GM13976 (cell line): Measurements from ENCODE around the gene TMEM190.

Source experiments
- DNase-seq: peaks from one replicate; pipeline ENCODE4 v3.0.0; 2012; ENCODE audit warnings: low spot score
- in situ Hi-C: fragments of 300-500 bp; cut with MboI; formaldehyde crosslinking; loops from one replicate; pipeline ENCODE4 v1.12.0; 2022; ENCODE audit warnings: low sequenced_read_pairs, mixed read lengths, inconsistent platforms; ENCODE audit not compliant: unreplicated experiment
- TF ChIP-seq, protein P1 (sequence below): IDR thresholded peaks from 2 replicates; pipeline ENCODE4 v1.5.1; 2012; ENCODE audit warnings: borderline replicate concordance, mild to moderate bottlenecking; ENCODE audit not compliant: insufficient read depth; ENCODE audit errors: extremely low read depth, missing control alignments, control extremely low read depth

The TMEM190 gene

DNA sequence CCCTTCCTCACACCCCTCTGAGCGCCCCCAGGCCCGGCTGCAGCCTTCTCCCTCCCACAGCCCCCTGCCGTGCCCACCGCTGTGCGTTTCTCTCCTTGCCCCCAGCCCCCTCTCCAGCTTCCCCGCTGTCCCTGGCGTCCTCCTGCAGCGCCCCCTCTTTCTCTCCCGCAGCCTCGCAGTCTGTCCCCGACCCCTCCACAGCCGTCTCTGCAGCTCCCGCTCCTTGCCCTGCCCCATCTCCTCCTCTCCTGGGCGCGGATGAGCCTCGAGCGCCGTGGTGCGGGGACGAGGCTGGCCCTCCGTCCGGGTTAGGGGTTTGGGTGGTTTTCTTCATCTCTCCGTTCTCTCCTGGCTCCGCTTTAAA is 35.9 kb upstream of the TMEM190 start:
- in situ Hi-C loops: no loop called here
- TF ChIP-seq, protein P1, sequence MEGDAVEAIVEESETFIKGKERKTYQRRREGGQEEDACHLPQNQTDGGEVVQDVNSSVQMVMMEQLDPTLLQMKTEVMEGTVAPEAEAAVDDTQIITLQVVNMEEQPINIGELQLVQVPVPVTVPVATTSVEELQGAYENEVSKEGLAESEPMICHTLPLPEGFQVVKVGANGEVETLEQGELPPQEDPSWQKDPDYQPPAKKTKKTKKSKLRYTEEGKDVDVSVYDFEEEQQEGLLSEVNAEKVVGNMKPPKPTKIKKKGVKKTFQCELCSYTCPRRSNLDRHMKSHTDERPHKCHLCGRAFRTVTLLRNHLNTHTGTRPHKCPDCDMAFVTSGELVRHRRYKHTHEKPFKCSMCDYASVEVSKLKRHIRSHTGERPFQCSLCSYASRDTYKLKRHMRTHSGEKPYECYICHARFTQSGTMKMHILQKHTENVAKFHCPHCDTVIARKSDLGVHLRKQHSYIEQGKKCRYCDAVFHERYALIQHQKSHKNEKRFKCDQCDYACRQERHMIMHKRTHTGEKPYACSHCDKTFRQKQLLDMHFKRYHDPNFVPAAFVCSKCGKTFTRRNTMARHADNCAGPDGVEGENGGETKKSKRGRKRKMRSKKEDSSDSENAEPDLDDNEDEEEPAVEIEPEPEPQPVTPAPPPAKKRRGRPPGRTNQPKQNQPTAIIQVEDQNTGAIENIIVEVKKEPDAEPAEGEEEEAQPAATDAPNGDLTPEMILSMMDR: no peak

DNA sequence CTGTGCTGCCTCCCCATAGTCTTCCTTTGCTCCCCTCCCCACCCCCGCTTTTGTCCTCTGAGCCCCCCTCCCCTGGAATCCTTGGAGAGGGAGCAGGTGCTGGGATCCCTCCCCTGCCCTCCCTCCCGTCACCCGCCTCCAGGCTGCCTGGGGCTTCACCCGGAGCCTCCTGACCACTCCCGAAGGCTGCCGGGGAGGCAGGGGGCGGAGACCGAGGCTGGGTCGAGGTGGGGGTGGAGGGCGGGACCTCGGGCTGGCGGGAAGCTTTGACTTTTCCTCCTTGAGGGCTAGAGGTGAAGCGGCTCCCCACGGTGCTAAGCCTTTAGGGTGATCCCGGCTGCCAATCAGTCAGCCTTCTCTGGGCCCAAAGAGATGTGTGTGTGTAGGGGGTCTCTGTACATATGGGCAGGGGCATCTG is 35.4 kb upstream of the TMEM190 start:
- TF ChIP-seq, protein P1: no peak
- peak; percentile 94 for DNase-seq
- in situ Hi-C loops: no loop called here

More for the DNA sequence above, 35.9 kb upstream of the TMEM190 start:
- no peak for DNase-seq

DNA sequence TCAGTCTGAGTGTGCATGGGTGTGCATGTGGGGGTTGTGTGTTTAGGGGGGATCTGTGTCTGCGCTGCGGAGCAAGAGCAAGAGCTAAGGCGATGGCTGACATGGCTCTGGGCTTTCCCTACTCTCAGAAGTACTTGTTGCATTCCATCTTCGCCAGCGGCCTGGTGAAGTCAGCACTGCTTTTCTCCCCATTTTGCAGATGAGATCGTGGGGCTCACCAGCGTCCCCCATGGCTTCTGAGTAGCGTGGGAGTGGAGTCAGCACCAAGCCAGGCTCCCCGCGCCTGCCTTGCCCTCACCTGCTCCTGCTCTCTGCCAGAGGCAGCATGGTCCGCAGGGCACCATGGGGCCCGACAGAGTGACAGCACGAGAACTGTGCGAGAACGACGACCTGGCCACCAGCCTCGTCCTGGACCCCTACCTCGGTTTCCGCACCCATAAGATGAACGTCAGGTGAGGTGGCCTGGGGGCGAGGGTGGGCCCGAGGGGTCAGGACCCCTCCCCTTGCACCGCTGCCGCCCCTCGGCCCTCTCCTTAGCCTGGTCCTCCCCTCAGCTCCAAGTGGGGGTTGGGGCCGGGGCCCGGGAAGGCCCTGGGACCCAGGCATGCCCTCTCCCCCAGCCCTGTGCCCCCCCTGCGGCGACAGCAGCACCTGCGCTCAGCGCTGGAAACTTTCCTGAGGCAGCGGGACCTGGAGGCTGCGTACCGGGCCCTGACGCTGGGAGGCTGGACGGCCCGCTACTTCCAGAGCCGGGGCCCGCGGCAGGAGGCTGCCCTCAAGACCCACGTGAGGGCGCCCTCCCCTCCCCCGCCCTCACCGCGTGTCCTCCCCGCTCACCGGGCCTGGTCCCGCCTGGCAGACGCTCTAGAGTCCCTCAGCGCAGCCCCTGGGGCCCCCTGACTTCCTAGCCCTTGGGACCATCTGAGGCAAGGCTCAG is 34.8 kb upstream of the TMEM190 start:
- in situ Hi-C loops: no loop called here
- TF ChIP-seq, protein P1: no peak
- DNase-seq: no peak

DNA sequence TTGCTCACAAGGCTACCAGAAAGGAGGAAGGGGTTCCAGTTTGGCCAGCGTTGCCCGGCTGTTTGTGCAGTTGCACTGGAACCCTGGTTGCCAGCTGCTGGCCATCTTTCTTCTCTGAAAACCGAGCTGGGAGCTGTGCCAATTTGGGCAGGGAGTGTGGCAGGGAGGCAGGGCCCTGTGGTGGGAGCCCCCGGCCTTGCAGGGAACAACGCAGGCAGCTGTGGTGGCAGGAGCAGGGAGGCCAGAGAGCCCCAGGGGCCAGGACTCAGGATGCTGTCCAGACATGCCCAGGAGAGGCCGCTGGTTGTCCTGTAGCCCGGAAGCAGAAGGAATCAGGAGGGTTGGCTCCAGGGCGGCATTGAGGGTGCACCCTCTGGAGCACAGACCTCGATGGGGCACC is 32.2 kb upstream of the TMEM190 start:
- TF ChIP-seq, protein P1: no peak
- in situ Hi-C loops: no loop called here
- DNase-seq: no peak

DNA sequence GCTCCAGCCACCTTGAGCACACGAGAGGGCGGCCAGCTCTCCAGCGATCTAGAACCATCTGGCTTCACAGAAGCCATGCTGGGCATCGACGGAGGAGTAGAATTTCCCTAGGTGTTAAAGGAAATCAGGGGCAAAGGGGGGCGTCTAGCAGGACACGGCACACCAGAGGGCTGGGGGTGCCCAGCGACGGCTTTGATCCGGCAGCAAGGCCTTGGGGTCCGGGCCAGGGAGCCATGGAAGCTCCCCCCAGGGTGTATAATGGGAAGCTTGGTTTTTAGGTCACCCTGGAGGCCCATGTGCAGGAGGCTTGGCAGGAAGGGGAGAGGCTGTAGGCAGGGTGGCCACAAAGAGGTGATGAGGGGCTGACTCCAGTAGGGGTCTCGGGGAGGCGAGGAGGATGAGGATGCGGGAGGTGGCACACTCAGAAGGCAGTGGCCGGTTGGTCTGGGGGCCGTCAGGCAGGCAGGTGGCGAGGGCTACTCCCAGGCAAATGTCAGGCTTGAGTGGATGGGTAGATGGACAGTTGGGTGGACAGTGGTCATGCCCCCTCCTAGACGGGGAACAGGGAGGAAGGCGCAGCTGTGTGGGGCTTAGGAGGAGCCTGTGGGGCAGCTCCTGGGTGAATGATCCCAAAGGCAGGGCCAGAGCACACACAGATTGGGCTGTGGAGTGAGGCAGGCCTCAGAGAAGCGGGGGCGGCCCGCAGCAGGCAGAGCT is 31.4 kb upstream of the TMEM190 start:
- no peak for DNase-seq
- in situ Hi-C loops: no loop called here
- TF ChIP-seq, protein P1: no peak

DNA sequence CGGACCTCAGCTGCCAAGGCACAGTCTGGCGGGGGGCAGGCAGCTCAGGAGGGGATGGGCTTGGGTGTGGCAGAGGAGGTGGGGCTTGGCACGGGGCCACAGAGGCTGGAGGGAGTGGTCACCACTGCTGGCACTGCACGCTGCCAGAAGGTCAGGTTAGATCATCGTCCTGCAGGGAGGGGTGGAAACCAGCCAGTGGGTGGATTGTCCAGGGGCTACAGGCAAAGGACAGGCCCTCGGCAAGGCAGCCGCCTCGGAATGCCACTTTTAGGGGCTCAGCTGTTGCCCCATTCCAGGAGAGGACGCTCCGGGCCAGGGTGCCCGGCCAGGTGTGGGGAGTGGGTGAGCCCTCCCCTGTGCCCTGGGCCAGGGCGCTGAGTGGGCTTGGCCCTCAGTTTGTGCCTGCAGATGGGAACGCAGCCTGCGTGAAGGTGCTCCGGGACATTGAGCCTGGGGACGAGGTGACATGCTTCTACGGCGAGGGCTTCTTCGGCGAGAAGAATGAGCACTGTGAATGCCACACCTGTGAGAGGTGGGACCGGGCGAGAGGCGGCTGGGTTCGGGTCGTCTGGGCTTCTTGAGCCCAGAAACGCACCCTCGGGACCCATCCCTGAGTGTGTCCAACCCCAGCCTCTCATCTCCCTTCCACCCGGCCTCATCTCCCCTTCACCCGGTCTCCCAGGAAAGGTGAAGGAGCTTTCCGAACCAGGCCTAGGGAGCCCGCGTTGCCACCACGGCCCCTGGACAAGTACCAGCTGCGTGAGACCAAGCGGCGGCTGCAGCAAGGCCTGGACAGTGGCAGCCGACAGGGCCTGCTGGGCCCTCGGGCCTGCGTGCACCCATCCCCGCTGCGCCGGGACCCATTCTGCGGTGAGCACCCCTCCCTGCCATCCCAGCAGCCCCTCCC is 30.6 kb upstream of the TMEM190 start:
- in situ Hi-C loops: no loop called here
- TF ChIP-seq, protein P1: no peak
- DNase-seq: no peak
